ENCODE results near the gene GNS. TPM values are rescaled to one million over a fixed set of nuclear protein-coding genes. Genes with fewer than 3 reads are reported as not detected.

GNS gene
- total RNA-seq, 2 donors from 2014 or later, result 21.5 to 26.8 TPM

DNA sequence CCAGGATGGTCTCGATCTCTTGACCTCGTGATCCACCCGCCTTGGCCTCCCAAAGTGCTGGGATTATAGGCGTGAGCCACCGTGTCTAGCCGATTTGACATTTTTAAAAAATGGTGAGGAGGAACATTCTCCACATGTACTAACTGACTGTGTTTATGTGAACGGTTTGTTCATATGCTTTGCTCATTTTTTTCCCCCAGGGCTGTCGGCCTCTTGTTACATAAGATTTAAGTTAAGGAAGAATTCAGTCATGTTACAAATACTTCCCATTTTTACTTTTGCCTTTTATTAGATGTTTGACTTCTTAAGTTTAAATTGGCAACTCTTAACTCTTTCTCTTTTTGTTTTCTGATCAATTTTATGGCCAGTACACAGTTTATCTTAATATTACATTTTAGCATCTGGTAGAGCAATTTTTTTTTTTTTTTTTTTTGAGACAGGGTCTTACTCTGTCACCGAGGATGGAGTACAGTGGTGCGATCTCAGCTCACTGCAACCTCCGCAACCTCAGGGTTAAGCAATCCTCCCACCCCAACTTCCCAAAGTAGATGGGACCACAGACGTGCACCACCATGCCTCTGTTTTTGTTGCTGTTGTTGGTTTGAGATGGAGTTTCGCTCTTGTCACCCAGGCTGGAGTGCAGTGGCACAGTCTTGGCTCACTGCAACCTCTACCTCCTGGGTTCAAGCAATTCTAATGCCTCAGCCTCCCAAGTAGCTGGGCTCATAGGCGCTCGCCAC lies 9.6 kb downstream of the GNS start:
- peak overlapping the region in 1 of 2 donors; percentile 67 for H3K27ac Mint-ChIP-seq
- ATAC-seq (no peak), DNase-seq (ENCODE audit: low spot score in 2 of 2) (no peak)
- no peaks in the 10 kb centered on the region for H3K9me3 Mint-ChIP-seq
- peaks cover 5 to 6% of the 10 kb centered on the region in 2 donors for H3K36me3 Mint-ChIP-seq

DNA sequence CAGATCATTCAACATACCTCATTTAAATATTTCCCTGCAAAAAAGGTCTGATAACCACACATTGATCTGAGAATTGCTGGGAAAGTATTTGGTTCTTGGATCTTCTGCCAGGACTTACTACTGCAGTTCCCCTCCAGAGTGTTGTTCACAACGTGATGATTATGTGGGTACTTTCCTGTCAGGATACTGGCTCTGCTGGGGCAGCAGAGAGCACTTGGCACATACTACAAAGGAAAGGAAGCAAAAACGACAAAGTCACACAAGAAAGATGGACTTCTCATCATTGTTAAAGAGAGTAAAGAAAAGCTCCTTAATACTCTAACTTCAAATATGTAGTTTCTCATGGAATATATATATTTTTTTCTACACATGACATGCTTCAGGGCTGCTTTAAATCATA lies 11.5 kb downstream of the GNS start:
- DNase-seq (ENCODE audit: low spot score in 2 of 2) (no peak), ATAC-seq (no peak)
- no peak overlapping the region for H3K27ac Mint-ChIP-seq
- H3K9me3 Mint-ChIP-seq, result no peaks in the 10 kb centered on the region
- H3K36me3 Mint-ChIP-seq, result peaks cover 5 to 6% of the 10 kb centered on the region in 2 donors

DNA sequence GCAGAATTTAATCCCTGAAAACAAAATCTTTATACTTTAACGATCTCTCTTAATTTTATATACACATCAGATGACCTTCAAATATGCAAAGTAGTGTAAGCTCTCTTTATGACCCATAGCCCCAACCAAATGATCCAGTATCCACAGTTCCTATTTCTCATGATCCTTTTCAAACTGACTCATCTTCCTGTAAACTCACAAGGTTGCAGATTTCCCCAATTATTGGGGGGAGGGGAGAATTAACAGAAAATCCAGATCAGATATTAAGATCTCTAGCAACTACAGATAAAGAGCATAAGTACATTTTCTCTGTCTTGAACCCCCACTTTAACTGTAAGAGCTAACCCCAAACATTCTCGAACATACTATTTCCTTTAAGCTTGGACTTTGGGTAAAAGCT lies 12.5 kb downstream of the GNS start:
- ATAC-seq (no peak), DNase-seq (ENCODE audit: low spot score in 2 of 2) (no peak)
- peaks cover 6 to 11% of the 10 kb centered on the region in 2 donors for H3K36me3 Mint-ChIP-seq
- no peak overlapping the region for H3K27ac Mint-ChIP-seq
- no peaks in the 10 kb centered on the region for H3K9me3 Mint-ChIP-seq

DNA sequence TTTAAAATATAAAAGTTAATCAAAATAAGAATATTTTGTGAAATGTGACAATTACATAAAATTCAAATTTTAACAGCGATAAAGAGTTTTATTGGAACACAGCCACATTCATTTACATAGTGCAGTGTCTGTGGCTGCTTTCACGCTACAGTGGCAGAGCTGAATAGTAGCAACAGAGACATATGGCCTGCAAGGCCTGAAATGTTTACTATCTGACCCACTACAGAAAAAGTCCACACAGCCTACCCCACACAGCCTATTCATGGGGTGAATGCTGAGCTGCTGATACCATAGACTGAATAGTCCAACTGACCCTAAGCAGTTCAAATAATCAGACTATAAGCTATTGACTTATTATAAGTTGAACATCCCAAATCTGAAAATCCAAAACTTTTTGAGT lies 13.2 kb downstream of the GNS start:
- no peak for DNase-seq (ENCODE audit: low spot score in 2 of 2)
- Mint-ChIP-seq H3K27ac (no peak overlapping the region), H3K36me3 (peaks cover 6 to 14% of the 10 kb centered on the region in 2 donors), H3K9me3 (no peaks in the 10 kb centered on the region)
- ATAC-seq, result no peak

DNA sequence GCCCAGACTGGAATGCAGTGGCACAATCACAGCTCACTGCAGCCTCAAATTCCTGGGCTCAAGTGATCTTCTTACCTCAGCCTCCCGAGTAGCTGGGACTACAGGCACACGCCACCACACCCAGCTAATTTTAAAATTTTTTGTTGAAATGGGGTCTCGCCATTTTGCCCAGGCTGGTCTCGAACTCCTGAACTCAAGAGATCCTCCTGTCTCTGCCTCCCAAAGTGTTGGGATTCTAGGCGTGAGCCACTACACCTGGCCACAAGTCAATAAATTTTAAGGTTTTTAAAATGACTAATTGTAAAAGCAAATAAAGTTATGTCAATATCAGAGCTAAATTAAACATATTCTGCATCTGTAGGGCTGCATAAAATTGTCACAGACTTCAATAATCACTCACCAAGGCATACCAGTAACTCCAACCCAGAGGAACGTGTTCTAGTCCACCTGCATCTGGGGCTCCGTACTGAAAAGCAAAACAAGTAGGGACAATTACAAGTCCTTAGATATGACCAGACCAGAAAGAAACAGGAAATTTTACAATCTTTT lies 13.9 kb downstream of the GNS start:
- no peak for DNase-seq (ENCODE audit: low spot score in 2 of 2)
- peaks cover 6 to 19% of the 10 kb centered on the region in 2 donors for H3K36me3 Mint-ChIP-seq

DNA sequence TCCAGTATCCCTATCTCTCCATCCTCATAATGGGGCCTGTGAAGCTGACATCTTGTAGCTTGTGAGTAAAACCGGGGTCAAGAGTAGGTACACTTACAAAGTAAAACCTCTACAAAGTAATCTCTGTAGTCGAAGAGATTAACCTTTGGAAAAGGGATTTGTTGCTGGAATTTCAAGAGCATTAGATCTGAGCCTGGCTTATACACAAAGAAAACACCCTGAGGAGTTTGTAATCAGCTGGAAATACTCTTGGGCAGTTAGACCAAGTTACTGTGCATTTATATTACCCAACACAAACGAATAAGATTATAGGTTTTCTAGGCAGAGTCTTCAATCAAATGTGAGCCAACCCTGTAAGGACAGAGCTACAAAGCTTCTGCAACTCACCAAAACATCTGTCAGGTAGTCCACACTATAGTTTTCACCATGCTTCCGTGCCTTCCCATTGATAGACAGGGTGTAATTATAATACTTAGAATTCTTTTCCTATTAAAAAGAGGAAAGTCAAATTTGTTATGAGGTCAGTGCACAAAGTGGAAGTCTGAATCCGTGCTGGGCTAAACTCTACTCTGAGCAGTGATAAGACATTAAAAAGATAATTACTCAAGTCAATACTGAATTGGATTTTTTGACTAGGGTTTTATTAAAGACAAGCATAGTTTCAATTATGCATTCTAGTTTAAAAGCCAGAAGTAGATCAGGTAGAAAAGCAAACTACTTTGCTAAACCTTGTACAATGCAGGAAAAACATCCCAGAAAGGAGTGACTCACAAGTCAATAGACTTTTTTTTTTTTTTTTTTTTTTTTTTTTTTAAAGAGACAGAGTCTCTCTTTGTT lies 14.6 kb downstream of the GNS start:
- H3K36me3 Mint-ChIP-seq, result peaks cover 6 to 25% of the 10 kb centered on the region in 2 donors
- no peak for DNase-seq (ENCODE audit: low spot score in 2 of 2)
- no peaks in the 10 kb centered on the region for H3K9me3 Mint-ChIP-seq
- peak overlapping the region in 1 of 2 donors; percentile 40 for H3K27ac Mint-ChIP-seq
- ATAC-seq, result no peak

More for the DNA sequence above, 13.9 kb downstream of the GNS start:
- Mint-ChIP-seq H3K9me3 (no peaks in the 10 kb centered on the region), H3K27ac (no peak overlapping the region)
- ATAC-seq, result no peak

DNA sequence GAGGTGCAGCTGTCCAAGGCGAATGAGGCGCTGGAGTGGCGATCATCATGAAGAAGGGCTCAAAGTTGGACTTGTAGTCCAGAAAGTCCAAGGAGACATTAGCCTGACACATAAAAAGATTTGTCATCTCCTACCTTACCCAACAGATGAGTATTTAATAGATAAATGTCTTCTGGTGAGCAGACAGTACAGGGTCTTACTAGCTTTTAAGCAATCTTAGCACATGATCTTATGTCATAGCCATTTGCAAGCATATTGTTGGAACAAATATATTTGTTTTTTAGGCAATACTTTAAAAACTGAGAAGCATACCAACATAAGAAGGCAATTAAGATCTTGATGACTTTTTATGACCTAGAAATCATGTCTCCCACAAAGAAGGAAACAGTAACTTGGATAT lies 16.0 kb downstream of the GNS start:
- no peak for ATAC-seq
- Mint-ChIP-seq H3K27ac (no peak overlapping the region), H3K36me3 (peaks cover 12 to 34% of the 10 kb centered on the region in 2 donors)

DNA sequence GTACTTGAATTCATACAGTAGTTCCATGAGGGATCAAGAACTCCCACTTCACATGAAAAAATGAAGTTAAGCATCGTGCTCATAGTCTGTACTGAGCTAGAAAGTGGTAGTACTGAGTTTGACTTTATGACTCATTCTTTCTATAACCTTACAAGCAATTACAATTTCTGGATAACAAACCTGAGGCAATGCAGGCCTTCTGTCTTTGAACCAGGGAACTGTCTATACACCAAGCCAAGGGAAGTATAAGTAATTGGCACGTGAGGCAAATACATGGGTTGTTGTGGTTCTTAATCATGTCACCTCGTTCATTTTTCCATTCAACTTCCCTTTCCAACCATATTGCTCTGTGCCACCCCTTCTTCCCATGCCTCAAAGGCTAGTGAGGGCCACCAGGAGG lies 16.8 kb downstream of the GNS start:
- H3K27ac Mint-ChIP-seq, result peak overlapping the region in 1 of 2 donors; percentile 41
- peaks cover 12 to 42% of the 10 kb centered on the region in 2 donors for H3K36me3 Mint-ChIP-seq

More for the DNA sequence above, 16.0 kb downstream of the GNS start:
- no peaks in the 10 kb centered on the region for H3K9me3 Mint-ChIP-seq
- DNase-seq (ENCODE audit: low spot score in 2 of 2), result no peak

DNA sequence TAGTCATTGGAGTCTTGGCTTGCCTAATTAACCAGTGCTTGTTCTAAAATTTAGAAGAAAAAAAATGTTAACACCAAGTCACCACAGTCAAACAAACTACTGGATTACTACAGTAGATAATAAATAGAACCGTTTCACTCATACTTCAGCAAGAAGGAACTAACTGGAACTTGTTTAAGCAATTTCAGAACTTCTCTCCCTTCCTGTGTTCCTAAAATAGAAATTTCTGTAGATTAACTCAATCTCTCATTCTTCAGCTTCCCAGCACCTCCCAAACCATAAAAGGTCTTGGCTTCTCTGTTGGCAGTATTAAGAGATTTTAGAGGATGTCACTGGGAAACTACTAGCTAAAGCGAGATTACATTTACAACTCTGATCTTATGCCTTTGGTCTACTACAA lies 18.6 kb downstream of the GNS start:
- Mint-ChIP-seq H3K36me3 (peaks cover 25 to 57% of the 10 kb centered on the region in 2 donors), H3K9me3 (no peaks in the 10 kb centered on the region)
- ATAC-seq, result no peak

More for the DNA sequence above, 16.8 kb downstream of the GNS start:
- no peak for DNase-seq (ENCODE audit: low spot score in 2 of 2)
- no peaks in the 10 kb centered on the region for H3K9me3 Mint-ChIP-seq
- ATAC-seq, result peak; percentile 59 to 79

DNA sequence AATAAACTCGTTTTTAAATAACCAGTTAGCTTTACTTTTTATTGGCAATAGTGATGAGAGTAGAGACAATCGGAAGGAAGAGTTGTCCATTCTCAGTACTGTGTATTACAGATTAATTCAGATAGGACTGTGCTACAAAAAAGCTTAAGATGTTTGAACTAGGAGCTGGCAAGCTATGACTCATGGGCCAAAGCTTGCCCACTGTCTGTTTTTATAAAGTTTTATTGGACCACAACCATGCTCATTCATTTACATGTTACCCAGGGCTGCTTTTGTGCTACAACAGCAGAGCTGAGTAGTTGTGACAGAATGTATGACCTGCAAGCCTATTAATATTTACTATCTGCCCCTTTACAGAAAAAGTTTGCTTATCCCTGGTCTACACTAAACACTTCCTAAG lies 19.4 kb downstream of the GNS start:
- no peaks in the 10 kb centered on the region for H3K9me3 Mint-ChIP-seq
- no peak overlapping the region for H3K27ac Mint-ChIP-seq
- DNase-seq (ENCODE audit: low spot score in 2 of 2) (no peak), ATAC-seq (no peak)
- peaks cover 25 to 57% of the 10 kb centered on the region in 2 donors for H3K36me3 Mint-ChIP-seq

More for the DNA sequence above, 18.6 kb downstream of the GNS start:
- H3K27ac Mint-ChIP-seq, result no peak overlapping the region
- DNase-seq (ENCODE audit: low spot score in 2 of 2), result no peak

DNA sequence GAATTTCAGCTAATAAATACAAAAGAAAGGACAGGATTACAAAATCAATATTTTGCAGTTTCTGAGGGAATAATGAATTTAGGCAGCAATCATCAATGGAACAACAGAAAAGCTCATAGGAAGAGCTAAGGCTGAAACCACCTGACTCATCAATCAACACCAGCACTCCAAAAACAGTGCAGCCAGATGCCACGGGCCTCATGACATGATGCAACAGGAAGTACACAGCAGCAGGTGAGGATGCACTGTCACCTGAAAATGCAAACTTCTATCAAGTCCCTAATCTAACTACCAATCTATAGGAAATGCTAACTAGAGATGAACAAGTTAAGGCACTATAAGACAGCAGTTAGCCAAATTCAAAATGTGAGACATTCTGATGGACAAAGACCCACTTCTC lies 21.7 kb downstream of the GNS start:
- peak in 1 of 2 donors; percentile 13 for DNase-seq (ENCODE audit: low spot score in 2 of 2)
- Mint-ChIP-seq H3K36me3 (peaks cover 25 to 57% of the 10 kb centered on the region in 2 donors), H3K9me3 (no peaks in the 10 kb centered on the region), H3K27ac (peak overlapping the region; percentile 66 to 72)
- ATAC-seq, result peak in 1 of 2 donors; percentile 74

DNA sequence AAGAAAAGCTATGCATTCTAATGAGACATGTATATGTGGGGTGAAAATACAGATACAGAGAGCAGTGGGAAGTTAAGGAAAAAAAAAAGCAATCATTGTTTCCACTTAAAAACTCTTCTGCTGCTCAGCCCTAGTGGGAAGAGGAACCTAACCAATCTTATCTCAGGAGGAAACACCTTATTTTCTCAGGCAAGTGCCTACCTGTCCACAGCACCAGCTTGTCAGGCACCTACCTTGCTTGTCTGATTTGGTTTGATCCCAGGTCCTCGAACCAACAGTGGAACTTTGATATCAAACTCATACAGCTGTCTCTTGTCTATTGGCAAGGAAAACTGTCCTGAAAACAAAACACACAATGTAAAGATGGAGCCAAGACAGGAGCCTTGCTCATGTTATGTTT lies 22.4 kb downstream of the GNS start:
- Mint-ChIP-seq H3K9me3 (no peaks in the 10 kb centered on the region), H3K27ac (peak overlapping the region in 1 of 2 donors; percentile 66), H3K36me3 (peaks cover 25 to 52% of the 10 kb centered on the region in 2 donors)
- ATAC-seq (no peak), DNase-seq (ENCODE audit: low spot score in 2 of 2) (no peak)

DNA sequence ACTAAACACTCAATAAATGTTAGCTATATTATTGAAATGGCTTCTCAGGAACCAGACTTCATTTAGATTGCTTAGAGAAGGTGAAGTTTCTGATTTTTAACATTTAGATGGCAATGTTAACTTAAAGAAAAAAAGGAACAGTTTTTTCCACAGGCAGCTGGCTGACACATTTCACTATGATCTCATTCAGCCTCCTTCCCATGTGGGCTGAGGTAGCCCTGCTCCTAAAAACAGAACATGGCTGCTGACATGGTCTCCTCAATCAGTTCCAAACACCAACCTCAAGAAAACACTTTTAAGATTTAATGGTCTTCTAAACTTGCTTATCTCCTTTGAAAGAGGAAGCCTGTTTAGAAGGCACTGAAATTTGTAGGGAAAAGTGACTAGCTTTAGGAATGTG lies 23.8 kb downstream of the GNS start:
- no peak for DNase-seq (ENCODE audit: low spot score in 2 of 2)
- Mint-ChIP-seq H3K36me3 (peaks cover 25 to 44% of the 10 kb centered on the region in 2 donors), H3K9me3 (no peaks in the 10 kb centered on the region), H3K27ac (no peak overlapping the region)
- ATAC-seq, result no peak

DNA sequence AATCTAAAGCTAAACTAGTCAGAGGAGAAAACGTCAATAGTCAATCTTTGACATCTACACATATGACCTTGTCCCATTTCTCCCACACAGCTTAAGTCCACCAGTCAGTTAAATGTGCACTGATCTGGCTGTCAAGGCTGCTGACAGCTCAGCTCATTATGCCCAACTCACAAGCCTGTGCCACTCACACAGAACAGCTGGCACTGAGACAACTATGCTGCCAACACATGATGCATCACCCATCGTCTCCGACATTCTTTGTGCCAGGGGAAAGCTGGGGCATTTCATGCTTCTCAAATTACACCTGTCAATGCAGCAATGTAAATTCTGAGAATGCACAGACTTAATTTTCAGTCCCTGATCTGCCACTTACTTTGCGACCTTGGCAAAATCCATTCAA lies 25.3 kb downstream of the GNS start:
- Mint-ChIP-seq H3K27ac (no peak overlapping the region), H3K9me3 (no peaks in the 10 kb centered on the region), H3K36me3 (peaks cover 15 to 28% of the 10 kb centered on the region in 2 donors)
- no peak for DNase-seq (ENCODE audit: low spot score in 2 of 2)
- ATAC-seq, result no peak

DNA sequence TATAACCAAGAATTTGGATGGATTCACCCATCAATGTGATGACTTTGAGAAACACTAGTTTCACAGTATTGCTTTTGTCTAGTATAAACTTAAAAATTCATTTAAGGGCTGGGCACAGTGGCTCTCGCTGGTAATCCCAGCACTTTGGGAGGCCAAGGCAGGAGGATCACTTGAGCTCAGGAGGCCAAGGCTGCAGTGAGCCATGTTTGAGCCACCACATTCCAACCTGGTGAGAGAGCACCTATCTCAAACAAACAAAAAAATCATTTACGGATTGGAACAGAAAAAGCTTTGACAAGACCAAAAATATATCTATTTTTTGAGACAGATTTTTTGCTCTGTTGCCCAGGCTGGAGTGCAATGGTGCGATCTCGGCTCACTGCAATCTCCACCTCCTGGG lies 27.5 kb downstream of the GNS start:
- DNase-seq (ENCODE audit: low spot score in 2 of 2) (no peak), ATAC-seq (no peak)
- Mint-ChIP-seq H3K27ac (peak overlapping the region in 1 of 2 donors; percentile 53), H3K9me3 (no peaks in the 10 kb centered on the region), H3K36me3 (peaks cover 8 to 10% of the 10 kb centered on the region in 2 donors)

DNA sequence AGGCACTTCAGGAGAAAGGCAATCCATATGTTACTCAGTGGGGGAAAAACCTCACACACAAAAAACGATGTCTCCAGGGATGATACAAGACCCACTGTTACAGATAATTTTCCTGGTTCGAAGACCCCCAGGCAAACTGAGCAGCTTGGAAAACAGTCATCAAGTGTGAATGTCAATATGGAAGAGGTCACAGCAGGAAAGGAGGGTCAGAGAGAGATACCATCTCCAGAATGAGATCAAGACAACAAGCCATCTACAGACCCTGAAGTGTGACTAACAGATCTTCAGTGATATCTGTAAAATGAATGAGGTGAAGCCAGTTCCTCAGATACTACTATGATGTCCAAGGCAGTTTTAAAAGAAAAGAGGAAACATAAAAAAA lies 28.6 kb downstream of the GNS start:
- Mint-ChIP-seq H3K36me3 (no peaks in the 10 kb centered on the region), H3K27ac (peak overlapping the region; percentile 9 to 60), H3K9me3 (no peaks in the 10 kb centered on the region)
- ATAC-seq (peak in 1 of 2 donors; percentile 45), DNase-seq (ENCODE audit: low spot score in 2 of 2) (no peak)

Measured in activated naive CD4-positive, alpha-beta T cell treated with anti-CD3 and anti-CD28 coated beads, Interleukin-2, amount 50 U/mL, for 72 hours (primary cell).